Mesothelial cell of epicardium (in vitro differentiated cells): Measurements from ENCODE around the gene SIT1. TPM values are rescaled to one million over a fixed set of nuclear protein-coding genes. Genes with fewer than 3 reads are reported as not detected.

ENCODE experiments used
- DNase-seq, 2 experiments: peaks; one replicate each; pipeline ENCODE4 v3.0.0; 2021; ENCODE audit warnings: low spot score in 2 of 2; ENCODE audit not compliant: unreplicated experiment in 2 of 2
- H3K27ac Mint-ChIP-seq: 2 replicates; pipeline ENCODE4 v1.8.0; 2021; ENCODE audit warnings: mixed read lengths
- H3K27me3 Mint-ChIP-seq: 2 replicates; pipeline ENCODE4 v1.8.0; 2021; ENCODE audit warnings: low read depth, mixed read lengths
- H3K36me3 Mint-ChIP-seq: 2 replicates; pipeline ENCODE4 v1.8.0; 2021; ENCODE audit warnings: mixed read lengths
- H3K4me1 Mint-ChIP-seq: 2 replicates; pipeline ENCODE4 v1.8.0; 2021; ENCODE audit warnings: mixed read lengths
- H3K4me3 Mint-ChIP-seq: 2 replicates; pipeline ENCODE4 v1.8.0; 2021; ENCODE audit warnings: mild to moderate bottlenecking, moderate library complexity, mixed read lengths
- H3K9me3 Mint-ChIP-seq: 2 replicates; pipeline ENCODE4 v1.8.0; 2021; ENCODE audit warnings: mixed read lengths
- total RNA-seq: library from RNA; stranded (reverse); gene quantifications from 3 replicates; pipeline ENCODE4 v1.2.1, GENCODE V29; 2021
- TF ChIP-seq, protein P1 (sequence below): fragments of 200-600 bp; sonication (generic); IDR thresholded peaks from one replicate; pipeline ENCODE4 v1.5.0; 2021; ENCODE audit warnings: antibody characterized with exemption; ENCODE audit not compliant: unreplicated experiment

The SIT1 gene
- total RNA-seq, 1 donor from 2014 or later: not detected

DNA sequence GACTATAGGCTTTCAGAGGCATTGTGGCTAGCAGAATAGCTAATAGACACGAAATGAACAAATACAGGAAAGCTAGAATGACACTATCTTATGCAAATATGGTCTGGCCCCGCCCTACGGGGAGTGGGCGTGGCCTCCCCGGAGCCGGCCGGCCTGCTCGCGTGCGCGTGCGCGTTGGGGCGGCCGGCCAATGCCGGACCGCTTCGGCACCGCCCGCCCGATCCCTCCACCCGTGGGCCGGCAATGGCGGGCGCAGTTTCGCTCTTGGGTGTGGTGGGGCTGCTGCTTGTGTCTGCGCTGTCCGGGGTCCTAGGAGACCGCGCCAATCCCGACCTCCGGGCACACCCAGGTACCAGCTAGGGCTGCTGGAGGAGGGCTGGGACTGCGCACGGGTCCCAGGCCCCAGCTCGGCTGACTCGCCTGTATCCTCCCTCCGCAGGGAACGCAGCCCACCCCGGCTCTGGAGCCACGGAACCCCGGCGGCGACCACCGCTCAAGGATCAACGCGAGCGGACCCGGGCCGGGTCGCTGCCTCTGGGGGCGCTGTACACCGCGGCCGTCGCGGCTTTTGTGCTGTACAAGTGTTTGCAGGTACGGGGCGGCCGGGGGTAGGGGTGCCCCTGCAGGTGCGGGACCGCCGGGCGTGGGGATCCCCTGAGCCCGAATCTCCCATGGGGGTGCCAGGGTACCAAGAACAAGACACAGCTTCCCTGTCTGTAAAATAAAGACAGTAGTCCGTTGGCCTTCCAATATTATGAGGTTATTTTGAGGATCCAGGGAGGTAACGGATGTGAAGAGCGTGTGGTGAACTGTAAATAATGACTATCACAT, 7.6 kb upstream of the SIT1 start, which contains the start of gene CCDC107:
Gene CCDC107 (plus strand): TSS at position 156 of the 831 bp plus-strand sequence. CDS start 88 bp downstream, at position 244.
- Mint-ChIP-seq H3K9me3 (no peaks in the 10 kb centered on the region), H3K4me3 (peak within 1 kb of the TSS; percentile 76), H3K36me3 (peaks cover 3% of the 10 kb centered on the region), H3K27ac (peak within 1 kb of the TSS; percentile 100), H3K4me1 (peaks cover 27% of the 10 kb centered on the region), H3K27me3 (peaks cover 3% of the 10 kb centered on the region)
- peak; percentile 89 to 93 for DNase-seq
- TF ChIP-seq, protein P1, sequence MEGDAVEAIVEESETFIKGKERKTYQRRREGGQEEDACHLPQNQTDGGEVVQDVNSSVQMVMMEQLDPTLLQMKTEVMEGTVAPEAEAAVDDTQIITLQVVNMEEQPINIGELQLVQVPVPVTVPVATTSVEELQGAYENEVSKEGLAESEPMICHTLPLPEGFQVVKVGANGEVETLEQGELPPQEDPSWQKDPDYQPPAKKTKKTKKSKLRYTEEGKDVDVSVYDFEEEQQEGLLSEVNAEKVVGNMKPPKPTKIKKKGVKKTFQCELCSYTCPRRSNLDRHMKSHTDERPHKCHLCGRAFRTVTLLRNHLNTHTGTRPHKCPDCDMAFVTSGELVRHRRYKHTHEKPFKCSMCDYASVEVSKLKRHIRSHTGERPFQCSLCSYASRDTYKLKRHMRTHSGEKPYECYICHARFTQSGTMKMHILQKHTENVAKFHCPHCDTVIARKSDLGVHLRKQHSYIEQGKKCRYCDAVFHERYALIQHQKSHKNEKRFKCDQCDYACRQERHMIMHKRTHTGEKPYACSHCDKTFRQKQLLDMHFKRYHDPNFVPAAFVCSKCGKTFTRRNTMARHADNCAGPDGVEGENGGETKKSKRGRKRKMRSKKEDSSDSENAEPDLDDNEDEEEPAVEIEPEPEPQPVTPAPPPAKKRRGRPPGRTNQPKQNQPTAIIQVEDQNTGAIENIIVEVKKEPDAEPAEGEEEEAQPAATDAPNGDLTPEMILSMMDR: peak; percentile 78

DNA sequence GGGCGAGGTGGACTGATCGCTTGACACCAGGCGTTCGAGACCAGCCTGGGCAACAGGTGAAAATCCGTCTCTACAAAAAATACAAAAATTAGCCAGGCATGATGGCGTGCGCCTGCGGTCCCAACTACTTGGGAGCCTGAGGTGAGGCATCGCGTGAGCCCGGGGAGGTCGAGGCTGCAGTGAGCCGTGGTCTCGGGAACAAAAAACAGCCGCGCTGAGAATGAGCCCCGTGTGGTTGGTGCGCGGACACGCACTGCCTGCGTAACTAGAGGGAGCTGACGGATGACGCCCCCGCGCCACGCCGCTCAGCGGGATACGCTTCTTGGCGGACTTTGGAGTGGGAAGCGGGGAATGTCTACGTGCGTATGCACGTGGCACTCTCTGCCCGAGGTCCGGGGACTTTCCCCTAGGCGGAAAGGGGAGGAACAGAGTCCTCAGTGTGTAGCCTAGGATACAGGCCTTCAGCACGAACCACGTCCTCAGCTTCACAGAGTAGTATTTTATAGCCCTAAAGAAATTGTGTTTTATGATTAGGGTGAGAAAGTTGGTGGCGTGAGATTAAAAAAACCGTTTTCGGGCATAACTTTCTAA, 6.9 kb upstream of the SIT1 start, which contains the start of gene RMRP:
Gene RMRP (minus strand): TSS at position 474 of the 591 bp plus-strand sequence.
- peak; percentile 89 to 95 for DNase-seq
- Mint-ChIP-seq H3K9me3 (no peaks in the 10 kb centered on the region), H3K4me1 (peaks cover 26% of the 10 kb centered on the region), H3K4me3 (peak within 1 kb of the TSS; percentile 76), H3K27ac (peak within 1 kb of the TSS; percentile 100), H3K27me3 (peaks cover 3% of the 10 kb centered on the region), H3K36me3 (peaks cover 3% of the 10 kb centered on the region)
- TF ChIP-seq, protein P1: no peak

DNA sequence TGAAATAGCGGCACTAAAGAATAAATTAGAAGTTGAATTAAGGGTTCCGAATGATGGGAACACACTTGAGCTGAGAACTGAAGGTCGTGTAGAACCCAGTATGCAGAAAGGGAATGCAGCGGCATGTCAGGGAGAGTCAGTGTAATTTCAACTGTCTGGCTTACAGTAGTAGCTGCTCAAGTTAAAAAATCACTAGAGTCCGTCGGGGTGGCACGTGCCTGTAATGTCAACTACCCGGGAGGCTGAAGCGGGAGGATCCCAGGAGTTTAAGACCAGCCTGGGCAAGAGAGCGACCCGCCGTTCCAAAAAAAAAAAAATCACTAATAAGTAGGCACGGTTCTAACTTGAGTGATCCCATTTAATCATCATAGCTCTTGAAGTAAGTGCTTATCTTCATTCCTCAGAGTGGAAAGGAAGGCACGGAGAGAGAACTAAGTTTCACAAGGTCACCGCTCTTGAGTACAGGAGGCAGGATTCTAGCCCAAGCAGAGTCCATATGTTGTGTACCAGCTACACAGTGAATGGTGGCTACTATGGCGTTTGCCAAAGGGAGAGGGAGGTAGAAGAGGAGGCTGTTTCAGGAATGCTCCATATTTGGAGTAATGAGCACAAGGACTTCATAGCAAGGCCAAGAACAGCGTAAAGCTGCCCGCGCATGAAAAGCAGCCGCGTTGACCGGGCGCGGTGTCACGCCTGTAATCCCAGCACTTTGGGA, 6.3 kb upstream of the SIT1 start:
- TF ChIP-seq, protein P1: no peak
- peak overlapping the region; percentile 100 for H3K27ac Mint-ChIP-seq
- H3K4me1 Mint-ChIP-seq: peaks cover 26% of the 10 kb centered on the region
- no peaks in the 10 kb centered on the region for H3K9me3 Mint-ChIP-seq
- peak overlapping the region; percentile 76 for H3K4me3 Mint-ChIP-seq
- peaks cover 3% of the 10 kb centered on the region for H3K27me3 Mint-ChIP-seq
- no peak for DNase-seq
- H3K36me3 Mint-ChIP-seq: peaks cover 3% of the 10 kb centered on the region

DNA sequence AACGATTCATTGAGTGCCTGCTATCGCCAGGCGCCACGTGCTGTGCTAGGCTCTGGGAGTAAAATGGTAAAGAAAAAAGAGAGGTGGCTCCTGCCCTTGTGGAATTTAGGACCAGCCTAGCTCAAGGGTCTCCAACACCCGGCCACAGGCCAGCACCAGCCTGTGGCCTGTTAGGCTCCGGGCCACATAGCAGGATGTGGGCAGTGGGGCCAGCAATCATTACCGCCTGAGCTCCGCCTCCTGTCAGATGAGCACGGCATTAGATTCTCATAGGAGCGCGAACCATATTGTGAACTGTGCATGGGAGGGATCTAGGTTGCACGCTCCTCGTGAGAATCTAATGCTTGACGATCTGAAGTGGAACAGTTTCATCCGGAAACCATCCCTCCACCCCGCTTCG, 5.6 kb upstream of the SIT1 start:
- H3K4me1 Mint-ChIP-seq: peaks cover 26% of the 10 kb centered on the region
- peaks cover 3% of the 10 kb centered on the region for H3K27me3 Mint-ChIP-seq
- DNase-seq: no peak
- peak overlapping the region; percentile 100 for H3K27ac Mint-ChIP-seq
- TF ChIP-seq, protein P1: no peak
- no peaks in the 10 kb centered on the region for H3K9me3 Mint-ChIP-seq
- no peak overlapping the region for H3K4me3 Mint-ChIP-seq
- H3K36me3 Mint-ChIP-seq: peaks cover 3% of the 10 kb centered on the region

DNA sequence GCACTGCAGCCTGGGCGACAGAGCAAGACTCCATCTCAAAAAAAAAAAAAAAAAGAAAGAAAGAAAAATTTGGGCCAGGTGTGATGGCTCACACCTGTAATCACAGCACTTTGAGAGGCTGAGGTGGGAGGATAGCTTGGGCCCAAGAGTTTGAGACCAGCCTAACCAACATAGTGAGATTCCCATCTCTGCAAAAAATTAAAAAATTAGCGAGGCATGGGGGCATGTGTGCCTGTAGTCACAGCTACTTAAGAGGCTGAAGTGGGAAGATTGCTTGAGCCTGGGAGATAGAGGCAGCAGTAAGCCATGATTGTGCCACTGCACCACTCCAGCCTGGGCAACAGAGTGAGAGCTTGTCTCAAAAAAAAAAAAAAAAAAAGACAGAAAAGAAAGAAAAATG, 2.9 kb upstream of the SIT1 start:
- peaks cover 3% of the 10 kb centered on the region for H3K27me3 Mint-ChIP-seq
- no peak overlapping the region for H3K4me3 Mint-ChIP-seq
- H3K27ac Mint-ChIP-seq: no peak overlapping the region
- H3K9me3 Mint-ChIP-seq: no peaks in the 10 kb centered on the region
- H3K36me3 Mint-ChIP-seq: no peaks in the 10 kb centered on the region
- peaks cover 15% of the 10 kb centered on the region for H3K4me1 Mint-ChIP-seq
- TF ChIP-seq, protein P1: no peak
- no peak for DNase-seq
